GM21825 (cell line): ENCODE measurements around the gene CHRNA1.

Source experiments
- ATAC-seq: cut with Tn5 transposase; IDR thresholded peaks from one replicate; pipeline ENCODE4 v1.9.1; 2021; ENCODE audit warnings: mild to moderate bottlenecking, moderate library complexity; ENCODE audit not compliant: unreplicated experiment

CHRNA1 gene

DNA sequence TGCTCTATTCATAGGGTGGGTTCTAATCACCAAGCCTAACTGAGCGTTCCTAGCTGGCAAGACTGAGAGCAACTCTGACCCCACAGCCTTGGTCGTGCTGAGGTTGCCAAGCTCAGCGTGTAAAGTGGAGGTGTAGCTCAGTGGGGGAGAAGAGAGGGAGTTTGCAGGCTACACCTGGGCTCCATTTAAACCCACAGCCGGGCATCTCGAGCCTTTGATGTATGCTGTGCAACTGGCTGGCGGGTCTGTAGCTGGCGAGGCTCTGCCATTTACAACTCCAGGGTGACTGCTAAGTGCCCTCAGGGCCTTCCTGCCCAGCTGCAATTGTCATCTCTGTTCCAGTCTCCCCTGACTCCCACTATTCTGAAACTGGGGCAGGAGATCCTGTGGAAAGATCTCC lies 20.0 kb upstream of the CHRNA1 start:
- no peak for ATAC-seq

DNA sequence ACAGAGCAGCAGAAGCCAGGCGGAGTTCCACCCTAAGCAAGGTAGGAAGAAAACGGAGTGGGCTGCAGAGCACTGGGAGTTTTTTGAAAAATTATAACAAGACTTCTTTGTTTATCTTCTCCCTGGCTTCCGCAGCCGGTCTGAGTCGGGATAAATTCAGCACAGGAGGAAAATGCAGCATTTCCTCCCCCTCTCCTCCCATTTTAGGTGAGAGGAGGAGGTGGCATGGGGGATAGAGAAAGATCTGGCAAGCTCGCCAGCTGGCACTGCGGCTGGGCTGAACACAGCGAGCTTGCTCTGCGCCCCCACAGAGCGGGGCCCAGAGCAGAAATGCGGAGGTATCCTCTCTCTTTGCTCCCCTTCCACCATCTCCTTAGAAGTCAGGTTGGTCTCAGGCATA lies 17.7 kb upstream of the CHRNA1 start:
- ATAC-seq = no peak

DNA sequence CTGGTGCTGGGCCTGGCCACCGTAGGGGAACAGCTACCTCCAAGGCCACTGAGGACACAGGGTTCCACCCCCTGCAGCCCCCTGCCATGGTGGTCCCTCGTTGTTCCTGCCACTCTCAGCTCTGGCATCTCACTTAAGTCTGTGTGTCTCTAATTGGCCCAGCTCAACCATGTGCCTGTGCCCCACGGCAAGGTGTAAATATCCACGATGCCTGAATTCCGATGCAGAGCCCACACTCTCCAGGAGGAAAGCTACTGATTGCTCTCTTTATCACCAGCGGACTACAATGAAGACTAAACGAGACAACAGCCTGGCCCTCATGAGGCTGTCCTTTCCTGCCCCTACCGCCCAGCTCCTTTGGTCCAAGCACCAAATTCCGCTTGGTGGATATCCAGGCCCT lies 17.0 kb upstream of the CHRNA1 start:
- ATAC-seq = no peak

DNA sequence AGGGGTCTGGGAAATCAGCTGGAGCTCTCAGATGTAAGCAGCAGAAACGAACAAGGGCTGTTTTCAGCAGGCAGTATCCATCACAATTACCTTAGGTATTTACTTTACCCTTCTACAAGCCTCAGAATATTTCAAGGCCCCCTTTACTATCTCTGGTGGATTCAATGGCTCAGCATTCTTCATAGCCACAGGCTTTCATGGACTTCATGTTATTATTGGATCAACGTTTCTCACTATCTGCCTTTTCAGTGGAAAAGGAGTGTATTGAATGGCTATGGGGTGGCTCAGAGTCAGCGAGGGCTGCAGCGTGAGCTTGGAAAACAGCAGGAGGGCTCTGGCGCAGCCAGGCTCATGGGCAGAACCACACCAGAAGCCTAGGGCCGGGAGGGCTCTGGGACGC lies 16.6 kb upstream of the CHRNA1 start:
- ATAC-seq = no peak

DNA sequence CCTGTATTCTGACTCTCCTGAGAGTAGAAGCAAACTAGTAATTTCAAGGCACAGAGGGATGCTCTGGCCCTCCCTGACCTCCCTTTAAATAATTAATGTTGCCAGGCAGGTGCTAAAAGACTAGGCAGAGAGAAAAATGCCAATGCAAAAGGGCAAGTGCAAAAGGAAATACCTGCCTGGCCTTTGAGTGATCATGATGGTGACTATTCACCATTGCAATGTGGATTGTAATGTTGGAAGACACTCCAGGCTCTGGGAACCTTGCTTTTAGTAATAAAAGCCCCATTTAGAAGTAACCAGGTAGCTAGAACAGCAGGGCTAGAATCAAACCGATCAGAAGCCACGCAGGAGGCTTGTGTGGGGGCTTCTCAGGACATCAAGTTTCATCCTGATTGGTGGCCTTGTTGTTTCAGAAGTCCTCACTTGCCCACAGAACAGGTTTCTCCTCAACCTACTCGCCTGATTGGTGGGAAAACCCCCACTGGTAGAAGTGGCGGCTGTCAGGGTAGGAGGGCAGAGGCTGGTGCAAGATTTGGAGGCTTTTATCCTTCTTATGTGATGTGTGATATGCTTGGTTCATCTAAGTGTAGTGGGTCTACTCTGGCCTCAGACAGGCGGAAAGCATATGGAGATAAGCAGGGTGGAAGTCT lies 16.0 kb upstream of the CHRNA1 start:
- no peak for ATAC-seq

DNA sequence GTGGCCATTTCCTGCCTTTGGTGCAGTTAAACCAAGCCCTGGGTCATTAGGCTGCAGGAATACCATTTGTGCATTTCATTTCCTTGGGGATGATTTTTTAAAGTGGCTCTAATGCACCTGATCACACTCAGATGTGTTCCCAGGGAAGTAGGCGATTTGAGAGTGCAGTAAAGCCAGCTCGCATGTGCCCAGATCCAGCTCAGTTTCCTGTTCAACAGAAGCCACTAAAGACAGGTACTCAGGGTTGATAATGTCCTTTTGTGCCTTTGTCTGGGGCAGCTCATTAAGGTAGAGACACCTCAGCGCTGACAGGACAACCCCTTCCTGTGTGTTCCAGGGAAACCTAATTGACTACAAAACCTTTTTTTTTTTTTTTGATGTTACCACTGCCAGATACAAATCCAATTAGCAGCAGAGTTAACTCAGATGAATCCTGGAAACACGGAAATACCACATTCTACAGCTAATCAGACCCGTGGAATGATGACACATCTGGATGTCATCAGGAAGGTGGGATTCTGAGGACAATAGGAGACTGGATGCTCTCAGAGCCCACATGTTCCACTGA lies 15.2 kb upstream of the CHRNA1 start:
- ATAC-seq = no peak

DNA sequence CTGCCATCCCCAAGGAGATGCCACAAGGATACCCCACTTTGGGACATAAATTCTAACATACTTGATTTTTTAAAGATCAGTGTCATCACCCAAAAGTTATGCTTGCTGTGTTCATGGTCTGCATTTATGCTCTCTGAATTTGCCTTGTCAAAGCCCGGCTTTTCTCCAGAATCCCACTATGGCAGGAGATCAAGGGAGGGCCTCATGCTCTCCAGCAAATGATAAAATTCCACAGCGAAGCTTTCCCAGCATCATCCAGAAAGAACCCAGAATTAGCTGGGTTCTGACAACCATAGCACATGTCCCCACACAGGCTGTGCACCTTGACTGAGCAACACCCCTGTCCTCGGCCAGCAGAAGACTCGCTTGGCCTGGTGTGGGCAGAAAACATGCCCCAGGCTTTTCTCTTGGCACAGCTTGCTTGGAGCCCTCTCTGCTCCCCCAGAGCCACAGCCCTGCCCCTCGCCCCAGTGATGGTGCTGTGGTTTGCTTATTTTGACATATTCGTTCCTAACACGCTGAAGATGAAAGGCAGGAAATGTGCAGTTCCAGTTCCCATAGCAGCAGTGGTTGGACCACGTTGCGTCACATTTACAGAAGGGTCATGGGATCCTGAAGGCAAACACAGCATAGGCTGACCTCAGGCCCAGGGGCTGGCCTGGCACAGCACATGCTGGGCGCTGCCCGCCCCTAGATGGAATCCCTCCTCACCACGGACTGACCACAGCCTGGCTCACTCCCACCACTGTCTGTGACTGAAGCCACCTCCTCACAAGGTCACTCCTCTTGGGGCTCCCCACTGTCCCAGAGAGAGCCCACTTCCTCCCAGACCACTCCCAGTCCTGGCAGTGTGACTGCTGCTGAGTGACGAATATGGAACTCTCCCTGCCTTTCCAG lies 14.1 kb upstream of the CHRNA1 start:
- ATAC-seq = peak; percentile 64

DNA sequence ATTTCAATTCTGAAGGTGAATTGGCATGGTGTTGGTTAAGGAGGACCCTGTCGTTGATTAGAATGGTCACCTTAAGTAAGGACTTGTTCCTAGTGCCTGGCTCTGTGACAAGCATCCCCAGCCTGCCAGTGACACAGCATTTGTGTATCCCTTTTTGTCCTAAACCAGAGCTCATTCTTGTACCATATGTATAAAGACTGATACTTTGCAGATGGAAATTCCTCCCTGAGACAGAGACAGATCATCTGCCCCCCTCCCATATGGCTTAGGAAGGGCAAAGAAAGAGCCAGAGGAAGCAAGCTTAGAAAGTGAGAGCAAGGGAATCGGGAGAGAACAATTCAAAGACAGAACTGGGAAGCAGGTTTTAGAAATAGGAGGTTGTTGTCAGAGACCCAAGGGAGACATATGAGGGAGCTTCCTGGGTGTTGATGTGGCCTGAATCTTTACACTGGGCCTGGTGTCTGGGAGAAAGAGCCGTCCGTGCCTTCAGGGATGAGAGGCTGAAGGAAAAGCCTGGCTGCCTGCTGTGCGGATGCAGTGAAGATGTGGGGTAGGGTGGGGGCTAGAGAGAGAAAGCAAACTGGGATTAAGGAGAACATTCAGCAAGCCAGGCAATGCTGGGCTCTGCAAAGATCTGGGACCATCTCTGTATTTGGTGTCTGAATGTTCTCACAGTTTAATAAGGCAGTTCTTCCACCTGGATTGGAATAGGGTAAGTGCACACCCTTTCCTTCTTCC lies 13.2 kb upstream of the CHRNA1 start:
- ATAC-seq = no peak

DNA sequence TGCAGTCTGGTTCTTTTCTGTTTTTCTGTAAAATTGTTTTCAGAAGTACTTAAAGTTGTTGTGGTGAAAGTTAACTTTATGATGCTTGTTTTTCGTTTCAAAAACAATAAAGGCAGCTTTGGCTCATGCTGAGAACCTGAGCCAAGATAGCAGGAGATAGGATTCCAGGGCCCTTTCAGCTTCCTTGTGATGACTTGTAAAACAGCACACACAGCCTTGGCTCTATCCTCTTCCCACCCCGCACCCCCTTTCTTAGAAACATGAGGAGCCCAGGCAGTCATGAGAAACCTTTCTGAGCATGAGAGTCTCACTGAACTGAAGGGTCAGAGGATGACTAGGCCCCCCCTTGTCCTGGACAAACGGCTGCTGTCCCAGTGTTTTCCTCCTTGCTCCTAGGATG lies 12.4 kb upstream of the CHRNA1 start:
- no peak for ATAC-seq

DNA sequence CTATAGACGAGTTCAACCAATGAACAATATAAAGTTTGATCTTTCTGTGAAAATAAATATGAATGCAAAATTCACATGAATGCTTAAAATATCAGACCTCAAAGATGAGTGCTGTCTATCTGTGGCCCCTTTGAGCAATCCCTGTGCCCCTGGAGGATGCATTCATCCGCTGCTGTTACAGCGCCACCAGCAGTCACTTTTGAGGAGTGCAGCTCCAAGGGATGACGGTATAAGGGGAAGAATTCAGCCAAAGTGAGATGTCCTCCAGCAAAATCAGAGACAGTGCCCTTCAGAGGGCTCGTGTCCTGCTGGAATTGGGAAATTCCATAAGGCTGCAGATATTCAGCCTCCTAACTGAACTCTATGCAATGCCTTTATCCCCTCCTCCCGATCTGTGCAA lies 12.0 kb upstream of the CHRNA1 start:
- no peak for ATAC-seq

DNA sequence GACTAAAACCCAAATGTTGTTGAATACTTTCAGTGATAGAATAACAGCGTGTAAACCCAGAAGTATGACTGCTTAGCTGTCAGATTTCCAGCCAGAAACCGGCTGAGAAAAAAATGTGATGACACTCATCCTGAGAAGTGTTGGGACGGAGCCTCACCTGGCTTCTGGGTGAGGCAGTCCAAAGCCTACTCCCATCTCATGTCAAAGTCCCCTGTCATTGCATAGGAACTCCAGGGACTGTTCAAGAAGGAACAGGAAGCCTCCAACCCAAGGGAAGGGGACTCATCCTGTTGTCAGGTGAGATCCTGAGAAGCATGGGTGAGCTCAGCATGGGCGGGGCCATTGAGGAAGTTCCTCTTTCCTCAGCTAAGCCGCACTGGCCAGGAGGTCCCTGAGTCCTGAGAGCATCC lies 11.3 kb upstream of the CHRNA1 start:
- no peak for ATAC-seq

DNA sequence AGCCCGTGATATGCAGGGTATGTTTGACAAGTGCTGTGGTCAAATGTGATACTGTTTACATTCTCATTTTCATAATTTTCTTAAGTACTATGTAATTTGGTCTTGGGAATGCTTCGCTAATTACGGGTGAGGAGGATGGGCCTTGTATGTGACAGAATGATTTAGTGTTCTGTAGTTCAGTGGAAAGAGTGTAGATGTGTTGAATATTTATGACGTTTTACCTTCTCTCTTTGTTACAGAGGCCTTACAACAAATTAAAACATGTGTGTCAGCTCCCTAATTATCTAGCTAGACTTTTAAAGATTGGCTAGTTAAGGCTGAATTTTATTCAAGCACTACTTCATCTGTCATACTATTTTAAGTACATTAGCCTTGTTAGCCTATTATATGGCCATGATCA lies 10.6 kb upstream of the CHRNA1 start:
- ATAC-seq = no peak

DNA sequence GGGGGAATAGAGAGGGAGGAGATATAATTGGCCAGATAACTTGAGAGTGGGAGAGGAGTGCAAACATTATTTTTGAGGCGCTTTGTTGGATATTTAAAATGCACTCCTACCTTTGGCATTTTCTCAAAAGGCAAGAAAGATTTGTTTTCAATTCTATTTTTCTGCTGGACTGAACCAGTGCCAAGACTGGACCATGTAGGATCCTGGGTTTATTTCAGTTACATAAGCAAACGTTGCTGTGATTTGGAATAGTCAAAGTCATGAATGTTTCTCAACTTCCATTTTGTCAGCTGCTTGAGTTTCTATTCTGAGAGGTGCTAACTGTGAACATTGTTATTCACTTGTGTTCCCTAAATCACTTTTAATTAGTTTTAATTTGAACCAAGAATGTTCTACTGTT lies 8.9 kb upstream of the CHRNA1 start:
- ATAC-seq = no peak

DNA sequence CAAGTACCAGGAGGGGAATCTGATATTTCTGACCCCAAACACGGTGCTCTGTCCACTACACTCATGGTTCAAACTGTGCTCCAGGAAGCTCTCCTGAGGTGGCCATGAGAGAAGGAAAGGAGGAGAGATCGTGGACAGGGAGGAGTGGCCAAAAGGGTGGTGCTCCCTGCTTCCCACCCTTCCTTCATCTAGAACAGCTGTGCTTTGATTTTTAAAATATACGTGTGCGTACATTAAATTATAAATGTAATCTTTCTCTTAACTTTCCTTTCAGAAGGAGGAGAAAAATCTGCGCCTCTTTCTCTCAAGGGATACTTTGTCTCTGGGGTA lies 8.2 kb upstream of the CHRNA1 start:
- no peak for ATAC-seq

DNA sequence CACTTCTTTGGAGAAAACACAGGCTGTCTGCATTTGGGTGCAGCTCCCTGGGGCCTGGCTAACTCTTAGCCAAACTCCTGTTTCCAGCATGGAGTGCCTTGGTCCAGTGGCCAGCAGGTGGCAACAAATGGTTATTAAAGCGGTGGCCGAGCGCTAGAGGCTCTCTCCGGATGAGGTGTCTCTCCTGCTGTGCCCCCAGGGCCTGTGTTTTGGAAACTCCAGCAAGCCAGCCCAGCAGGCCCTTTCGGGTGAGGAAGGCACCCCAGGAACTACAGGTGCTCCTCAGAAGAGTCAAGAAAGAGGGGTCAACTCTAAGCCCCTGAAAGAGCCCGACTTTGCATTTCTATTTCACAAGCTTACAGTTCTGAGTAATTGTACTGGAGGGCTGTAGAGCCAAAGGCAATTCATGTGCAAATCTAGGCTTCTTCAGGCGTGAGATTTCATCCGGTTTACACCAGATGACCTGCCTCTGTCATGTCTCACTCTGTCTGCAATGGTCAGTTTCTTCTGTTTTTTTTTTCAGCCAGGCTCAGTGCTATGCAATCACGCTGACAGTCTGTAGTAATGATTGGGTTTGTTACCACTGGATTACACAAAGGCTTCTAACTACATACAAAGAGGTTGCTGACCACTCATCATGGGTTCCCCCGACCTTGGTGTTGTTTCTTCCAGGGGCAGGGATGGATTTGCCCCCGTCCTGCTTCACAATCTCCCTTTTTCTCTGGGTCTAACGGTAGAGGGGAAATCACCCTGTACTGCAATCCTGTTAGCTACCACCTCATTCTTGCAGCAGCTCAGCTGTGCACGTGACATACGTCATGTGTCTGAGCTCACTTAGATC lies 7.6 kb upstream of the CHRNA1 start:
- peak; percentile 76 for ATAC-seq

DNA sequence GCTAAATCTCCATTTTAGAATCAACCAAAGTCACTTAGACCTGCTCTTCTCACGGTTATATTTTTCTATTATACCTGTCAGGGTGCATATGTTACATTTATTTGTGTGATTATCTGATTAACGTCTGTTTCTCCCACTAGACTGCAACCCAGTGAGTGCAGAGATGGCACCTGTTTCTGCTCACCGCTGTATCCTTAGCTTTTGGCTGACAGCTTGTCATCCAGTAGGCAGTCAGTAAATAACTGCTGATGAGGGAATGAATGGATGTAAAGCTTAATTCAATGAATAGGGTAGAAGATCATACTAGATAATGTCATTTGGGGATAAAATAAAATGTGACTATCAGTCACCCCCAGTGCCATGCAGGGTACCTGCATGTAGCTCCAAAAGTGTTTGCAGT lies 6.9 kb upstream of the CHRNA1 start:
- ATAC-seq = no peak

DNA sequence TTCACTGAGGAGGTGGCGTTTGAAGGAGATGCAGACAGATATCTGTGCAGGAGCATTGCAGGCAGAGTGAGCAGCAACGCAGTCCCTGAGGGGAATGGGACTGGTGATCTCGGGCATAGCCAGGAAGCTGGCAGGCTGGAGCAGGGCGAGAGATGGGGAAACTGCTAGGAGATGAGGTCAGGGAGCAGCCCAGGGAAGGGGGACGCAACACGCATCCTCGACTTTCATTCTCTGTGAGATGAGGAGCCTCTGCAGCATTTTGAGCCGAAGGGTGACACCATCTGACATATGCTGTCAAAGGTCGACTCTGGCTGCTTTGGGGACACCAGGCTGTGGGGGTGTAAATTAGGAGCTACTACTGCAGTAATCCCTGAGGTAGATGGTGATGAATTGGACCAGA lies 4.3 kb upstream of the CHRNA1 start:
- no peak for ATAC-seq

DNA sequence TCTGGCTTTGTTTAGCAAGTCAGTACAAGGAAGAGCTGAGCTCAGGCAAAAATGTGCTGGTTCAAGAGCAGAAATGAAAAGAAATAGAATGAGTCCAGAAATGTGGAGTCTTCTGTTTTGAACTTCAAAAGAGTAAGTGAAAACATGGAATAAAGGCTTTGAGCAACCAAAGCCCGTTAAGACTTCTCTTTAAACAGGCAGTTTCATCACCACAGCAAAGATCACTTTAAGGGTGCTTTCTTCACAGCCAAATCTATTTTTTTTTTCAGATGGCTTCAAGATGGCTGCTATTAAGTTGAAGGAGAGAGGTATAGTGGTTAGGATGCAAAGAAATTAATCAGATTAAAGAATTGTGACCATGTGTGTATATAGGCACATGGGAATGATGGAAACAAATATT lies 2.0 kb upstream of the CHRNA1 start:
- no peak for ATAC-seq

DNA sequence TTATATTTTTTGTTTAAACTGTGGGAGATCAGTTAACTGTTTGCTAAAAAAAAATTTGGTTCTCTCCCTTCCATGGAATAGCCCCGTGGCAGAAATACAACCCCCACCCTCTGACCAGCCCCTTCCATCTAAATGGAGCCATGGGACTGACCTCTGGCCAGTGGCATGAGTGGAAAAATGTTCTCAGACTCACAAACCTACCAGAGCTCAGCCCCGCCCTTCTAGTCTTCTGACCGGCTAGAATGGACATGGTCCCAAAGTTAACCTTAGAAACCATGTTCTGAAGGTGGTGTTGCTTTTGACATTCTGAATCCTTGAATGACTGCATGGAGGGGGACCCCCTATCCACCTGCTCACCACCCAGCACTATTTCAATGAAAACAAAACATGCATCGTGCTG lies 1.3 kb upstream of the CHRNA1 start:
- ATAC-seq = no peak

DNA sequence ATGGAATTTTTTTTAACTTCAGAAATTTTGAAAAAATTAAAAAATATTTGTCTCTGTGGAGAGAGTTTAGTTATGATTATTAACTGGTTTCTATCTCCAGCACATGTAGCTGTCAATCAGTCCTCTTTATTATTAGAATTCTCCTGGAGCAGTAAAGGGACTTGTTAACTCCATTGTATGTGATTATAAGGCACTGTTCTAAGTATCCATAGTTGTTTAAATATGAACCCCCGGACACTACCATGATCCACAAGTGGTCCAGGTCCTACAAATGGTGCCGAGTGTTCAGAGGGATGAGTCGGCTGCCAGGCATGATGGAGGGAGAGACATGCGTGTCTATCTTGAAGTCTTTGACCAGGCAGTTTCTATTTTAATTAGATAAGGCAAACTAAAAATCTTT lies 492 bp downstream of the CHRNA1 start:
- no peak for ATAC-seq

DNA sequence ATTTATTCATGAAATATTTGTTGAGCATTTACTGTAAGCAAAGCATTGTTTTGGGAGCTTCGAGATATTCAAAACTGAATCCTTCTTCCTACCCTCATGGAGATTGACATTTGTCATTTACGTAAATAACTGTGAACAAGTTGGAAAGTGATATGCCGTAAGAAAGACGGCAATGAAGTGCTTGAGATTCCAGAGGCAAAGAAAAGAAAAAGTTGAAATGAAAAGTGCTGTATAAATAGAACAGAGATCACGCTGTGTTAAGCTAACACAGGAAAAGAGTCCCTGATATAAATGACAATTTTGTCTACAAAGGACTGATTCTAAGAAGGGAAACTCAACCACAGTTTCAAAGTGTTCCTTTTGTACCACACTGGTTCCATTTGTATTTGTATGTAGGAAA lies 1.8 kb downstream of the CHRNA1 start:
- ATAC-seq = no peak
